ENCODE results near the gene FCGBP.
"Not testable (repeated sequence)": the region's sequence is repeated elsewhere in the genome, so short reads cannot be mapped to it uniquely, and the experiment has no call there.

FCGBP gene
- 1.5 to 12.1 reads per million in 2 experiments for total RNA-seq

DNA sequence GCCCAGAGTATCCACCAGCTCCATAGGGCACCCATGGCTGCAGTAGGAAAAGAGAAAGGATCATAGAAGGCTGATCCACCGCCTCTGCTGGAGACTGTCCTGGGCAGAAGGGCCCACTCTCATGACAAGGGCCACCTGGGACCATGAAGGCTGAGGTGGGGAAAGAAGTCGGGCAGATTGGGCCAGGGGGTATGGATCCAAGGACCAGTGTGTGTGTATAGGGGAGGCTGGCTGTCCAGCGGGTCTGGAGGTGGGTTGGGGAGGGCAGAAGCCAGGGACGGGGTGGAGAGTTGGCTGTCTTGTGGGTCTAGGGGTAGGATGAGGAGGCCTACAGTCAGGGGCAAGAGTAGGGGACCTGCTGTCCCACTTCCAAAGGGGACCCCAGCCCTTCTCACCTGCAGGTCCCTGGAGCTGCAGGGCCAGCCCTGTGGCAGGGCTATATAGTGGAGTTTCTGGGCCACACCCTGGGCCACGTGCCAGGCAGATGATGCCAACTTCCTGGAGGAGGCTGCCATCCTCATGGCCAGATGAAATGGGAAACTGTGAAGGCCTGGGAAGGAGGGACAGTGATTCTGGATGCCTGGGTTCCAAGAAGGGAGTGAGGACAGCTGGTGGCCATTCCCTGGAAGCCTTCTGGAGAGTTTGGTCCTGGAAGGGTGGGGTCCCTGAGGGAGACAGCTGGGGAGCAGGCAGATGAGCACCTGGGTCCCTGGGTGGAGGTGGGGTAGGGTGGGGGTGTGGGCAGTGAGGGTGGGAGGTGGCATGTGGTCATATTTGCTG lies at the start of gene FCGBP:
TSS of gene FCGBP (minus strand) at position 51 of the 780 bp plus-strand sequence.
- DNase-seq (ENCODE audit: low read depth): no peak

DNA sequence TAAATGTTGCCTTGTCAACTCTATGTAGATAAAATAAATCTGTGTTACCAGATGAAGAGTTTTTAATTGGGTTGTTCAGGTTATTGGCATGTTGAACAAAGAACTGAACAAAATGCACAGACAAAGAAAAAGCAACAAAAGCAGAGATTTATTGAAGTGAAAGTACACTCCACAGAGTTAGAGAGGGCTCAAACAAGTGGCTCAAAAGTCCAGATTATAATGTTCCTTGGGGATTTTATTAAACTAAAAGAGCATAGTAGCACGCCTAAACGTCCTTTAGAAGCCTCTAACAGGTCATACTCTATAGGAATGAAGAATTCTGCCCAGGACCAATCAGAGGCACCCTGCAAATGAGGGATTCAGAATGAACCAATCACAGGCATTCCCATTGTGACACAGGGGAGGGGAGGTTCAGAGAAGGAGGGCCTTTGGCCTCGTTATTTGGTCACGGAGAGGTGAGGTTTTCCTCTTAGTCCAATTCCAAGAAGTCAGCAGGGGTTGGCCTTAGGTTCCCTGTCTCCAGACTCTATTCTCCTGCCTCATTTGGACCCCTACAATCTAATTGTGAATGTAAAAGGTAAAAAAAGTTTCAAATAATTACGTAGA lies 49.4 kb upstream of the FCGBP start:
- no peak for DNase-seq (ENCODE audit: low read depth)

DNA sequence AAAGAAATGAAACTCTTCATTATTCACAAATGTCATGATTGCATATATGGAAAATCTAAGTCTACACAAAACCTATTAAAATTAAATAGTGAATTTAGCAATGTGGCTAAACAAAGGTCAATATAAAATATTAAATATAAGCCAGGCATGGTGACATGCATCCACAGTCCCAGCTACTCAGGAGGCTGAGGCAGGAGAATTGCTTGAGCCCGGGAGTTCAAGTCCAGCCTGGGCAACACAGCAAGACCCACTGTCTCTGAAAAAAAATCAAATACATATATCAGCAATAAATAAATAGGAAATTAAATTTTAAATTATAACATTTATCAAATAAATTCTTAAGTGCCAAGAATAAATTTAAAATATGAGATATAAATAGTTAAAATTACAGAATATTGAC lies 48.4 kb upstream of the FCGBP start:
- DNase-seq (ENCODE audit: low read depth): no peak

DNA sequence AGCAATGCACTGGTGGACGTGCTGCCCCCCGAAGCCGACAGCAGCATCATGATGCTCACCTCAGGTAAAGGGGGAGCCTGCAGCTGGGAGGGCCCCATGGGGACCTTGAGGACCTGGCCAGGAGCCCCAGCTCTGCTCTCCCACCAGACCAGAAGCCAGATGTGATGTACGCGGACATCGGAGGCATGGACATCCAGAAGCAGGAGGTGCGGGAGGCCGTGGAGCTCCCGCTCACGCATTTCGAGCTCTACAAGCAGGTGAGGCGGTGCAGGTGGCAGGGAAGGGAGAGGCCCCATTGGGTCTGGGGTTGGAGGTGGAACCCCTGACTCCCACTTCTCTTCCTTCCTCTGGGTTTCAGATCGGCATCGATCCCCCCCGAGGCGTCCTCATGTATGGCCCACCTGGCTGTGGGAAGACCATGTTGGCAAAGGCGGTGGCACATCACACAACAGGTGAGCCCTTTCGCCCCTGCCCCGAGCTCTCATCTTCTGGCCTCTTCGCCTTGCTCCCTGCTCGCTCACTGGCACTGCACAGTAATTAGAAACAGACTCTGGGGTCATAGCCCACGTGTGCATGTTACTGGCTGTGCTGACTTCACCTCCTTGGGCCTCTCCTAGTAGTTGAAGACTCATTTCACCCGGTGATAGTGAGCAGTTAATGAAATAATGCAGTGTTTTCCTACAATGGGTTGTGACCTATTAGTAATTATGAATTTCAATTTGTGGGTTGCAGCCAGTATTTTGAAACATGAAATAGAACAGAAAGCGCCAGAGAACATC lies 40.1 kb upstream of the FCGBP start:
- no peak for DNase-seq (ENCODE audit: low read depth)

DNA sequence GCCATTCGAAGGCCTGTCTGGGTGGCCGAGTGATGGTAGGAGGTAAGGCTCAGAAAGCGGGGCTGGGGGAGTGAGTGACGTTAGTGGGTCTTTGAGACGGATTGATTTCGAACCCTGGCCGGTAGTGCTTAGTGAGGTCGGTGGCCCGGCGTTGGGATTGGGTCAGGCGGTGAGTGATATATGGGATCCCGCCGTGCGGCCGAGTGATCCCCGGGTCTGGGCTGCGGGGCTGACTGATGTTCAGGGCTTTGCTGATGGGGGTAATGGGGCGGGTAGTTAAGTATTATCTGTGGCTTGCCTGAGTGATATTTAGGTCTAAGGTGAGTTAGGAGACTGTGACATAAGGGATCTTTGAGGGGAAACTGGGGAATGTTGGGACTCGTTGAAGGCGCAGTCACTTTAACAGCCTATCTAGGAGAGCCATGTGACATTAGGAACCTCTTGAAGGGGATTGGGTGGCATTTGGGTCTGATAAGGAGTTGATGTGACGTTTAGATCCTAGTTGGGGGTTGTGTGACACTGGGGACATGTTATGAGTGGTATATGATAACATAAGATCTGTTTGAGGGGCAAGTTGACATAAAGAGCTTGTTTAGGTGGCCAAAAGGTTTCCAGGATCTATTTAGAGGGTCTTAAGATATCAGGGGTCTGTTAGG lies 37.1 kb upstream of the FCGBP start:
- DNase-seq (ENCODE audit: low read depth): no peak

DNA sequence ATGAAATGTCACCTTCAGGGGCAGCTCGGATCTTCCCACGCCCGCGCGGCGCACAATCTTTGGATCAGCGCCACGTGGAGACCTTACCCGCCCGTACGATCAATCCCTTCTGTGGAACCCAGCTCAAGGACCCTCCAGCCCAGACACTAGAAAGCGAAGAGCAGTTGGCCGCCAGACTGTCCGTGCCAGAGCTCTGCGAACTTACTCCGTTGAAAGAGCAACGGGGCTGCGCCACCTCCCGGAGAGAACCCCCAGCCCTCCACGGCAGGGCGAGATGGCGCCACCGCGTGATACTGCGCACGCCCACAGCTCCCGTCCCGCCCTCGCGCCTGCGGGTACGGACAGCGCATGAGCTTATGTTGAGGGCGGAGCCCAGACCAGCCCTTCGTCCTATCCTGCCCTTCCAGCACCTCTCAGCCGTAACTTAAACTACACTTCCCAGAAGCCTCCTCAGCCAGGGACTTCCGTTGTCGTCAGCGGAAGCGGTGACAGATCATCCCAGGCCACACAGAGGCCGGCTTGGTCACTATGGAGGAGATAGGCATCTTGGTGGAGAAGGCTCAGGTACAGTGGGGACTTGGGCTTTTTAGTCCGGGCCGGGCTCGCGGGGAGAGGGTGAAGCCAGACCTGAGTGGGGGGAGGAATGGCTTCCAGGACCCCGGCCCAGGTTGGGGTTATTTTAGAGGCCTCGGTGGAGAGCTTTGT lies 36.4 kb upstream of the FCGBP start, which contains the start of gene PSMC4:
TSS of gene PSMC4 (plus strand) at position 491 of the 705 bp plus-strand sequence. CDS start at position 529, 38 bp downstream.
- peak; percentile 97 for DNase-seq (ENCODE audit: low read depth)

DNA sequence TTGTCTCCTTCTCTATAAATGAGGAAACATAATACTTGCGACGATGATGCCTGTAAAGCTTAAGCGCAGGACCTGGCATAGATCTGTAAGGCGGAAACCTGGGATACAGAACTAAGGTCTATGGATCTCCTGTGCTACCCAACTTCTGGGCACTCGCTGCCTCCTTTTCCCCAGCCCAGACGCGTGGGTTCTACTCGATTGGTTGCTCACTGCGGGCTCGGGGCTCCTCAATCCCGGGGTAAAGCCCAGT lies 35.9 kb upstream of the FCGBP start:
- DNase-seq (ENCODE audit: low read depth): no peak

DNA sequence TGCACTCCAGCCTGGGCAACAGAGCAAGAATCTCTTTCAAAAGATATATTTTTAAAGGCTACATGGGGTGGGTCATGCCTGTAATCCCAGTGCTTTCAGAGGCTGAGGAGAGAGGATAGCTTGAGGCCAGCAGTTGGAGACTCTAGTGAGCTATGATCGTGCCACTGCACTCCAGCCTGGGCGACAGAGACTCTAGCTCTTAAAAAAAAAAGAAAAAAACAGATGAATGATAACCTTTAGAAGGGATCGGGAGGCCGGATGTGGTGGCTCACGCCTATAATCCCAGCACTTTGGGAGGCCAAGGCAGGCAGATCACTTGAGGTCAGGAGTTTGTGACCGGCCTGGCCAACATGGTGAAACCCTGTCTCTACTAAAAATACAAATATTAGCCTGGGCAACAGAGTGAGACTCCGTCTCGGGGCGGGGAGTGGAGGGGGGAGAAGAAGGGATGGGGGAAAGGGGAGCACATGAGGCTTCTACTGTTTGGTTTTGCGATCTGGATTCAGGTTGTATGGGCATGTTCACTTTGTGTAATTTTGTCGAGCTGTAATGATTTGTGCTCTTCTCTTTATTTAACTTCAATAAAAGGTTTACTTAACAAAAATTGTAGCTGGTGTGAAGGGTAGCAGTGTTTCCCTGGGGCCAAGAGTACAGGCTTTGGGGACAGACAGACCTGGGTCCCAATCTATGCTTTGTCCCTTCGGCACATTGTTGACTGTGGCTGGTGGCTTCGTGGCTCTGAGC lies 35.4 kb upstream of the FCGBP start:
- no peak for DNase-seq (ENCODE audit: low read depth)

DNA sequence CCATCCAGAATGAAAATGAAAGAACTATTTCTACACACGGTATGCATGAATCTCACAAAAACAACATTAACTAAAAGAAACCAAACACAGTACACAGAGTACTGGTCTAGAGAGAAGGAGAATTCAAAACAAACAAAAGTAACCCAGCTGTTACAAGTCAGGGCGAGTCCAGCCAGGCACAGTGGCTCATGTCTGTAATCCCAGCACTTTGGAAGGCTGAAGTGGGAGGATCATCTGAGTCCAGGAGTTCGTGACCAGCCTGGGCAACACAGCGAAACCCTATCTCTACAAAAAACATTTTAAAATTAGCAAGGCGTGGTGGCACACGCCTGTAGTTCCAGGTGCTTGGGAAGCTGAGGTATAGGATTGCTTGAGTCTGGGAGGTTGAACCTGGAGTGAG lies 34.8 kb upstream of the FCGBP start:
- DNase-seq (ENCODE audit: low read depth): no peak

DNA sequence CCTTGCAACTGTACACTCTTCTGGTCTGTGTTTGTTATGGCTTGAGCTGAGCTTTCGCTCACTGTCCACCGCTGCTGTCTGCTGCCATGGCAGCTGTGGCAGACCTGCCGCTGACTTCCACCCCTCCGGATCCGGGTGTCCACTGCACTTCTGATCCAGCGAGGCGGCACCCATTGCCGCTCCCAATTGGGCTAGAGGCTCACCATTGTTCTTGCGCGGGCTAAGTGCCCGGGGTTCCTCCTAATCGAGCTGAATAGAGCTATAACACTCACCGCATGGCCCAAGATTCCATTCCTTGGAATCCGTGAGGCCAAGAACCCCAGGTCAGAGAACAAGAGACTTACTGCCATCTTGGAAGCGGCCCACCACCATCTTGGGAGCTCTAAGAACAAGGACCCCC lies 34.4 kb upstream of the FCGBP start:
- DNase-seq (ENCODE audit: low read depth): no peak

DNA sequence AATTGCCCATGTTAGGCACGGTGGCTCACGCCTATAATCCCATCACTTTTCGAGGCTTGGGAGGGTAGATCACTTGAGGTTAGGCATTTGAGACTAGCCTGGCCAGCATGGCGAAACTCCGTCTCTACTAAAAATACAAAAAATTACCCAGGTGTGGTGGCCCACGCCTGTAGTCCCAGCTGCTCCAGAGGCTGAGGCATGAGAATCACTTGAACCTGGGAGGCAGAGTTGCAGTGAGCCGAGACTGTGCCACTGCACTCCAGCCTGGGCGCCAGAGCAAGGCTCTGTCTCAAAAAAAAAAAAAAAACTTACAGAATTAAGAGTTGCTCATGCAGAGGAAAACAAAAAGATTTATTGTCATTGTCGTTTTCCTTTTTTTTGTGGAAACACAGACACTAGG lies 33.1 kb upstream of the FCGBP start:
- no peak for DNase-seq (ENCODE audit: low read depth)

DNA sequence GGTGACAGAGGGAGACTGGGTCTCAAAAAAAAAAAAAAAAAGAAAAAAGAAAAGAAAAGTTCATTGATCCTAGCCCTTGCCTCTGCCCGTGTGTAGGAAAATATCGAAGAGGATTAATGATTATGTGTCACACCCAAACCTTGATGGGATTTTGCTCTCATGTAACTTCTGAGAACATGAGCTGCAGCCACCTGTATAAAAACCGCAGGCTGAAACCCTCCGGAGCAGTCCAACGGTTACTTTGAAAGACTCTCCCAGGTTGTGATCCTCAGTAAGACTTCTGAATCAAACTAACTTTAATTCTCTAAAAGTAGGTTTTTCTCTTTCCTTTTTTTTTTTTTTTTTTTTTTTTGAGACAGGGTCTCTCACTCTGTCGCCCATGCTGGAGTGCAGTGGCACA lies 32.2 kb upstream of the FCGBP start:
- DNase-seq (ENCODE audit: low read depth): no peak

DNA sequence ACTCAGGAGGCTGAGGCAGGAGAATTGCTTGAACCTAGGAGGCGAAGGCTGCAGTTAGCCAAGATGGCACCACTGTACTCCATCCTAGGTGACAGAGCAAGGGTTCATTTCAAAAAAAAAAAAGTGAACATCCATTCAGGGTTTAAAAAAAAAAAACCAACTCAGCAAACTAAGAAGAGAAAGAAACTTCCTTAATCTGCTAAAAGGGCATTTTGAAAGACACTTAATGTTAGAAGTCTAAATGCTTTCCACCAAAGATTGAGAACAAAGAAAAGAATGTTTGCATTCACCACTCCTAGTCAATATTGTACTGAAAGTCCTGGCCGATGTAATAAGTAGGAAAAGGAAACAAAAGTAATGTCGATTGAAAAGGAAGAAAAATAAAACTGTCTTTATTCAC lies 29.5 kb upstream of the FCGBP start:
- no peak for DNase-seq (ENCODE audit: low read depth)

DNA sequence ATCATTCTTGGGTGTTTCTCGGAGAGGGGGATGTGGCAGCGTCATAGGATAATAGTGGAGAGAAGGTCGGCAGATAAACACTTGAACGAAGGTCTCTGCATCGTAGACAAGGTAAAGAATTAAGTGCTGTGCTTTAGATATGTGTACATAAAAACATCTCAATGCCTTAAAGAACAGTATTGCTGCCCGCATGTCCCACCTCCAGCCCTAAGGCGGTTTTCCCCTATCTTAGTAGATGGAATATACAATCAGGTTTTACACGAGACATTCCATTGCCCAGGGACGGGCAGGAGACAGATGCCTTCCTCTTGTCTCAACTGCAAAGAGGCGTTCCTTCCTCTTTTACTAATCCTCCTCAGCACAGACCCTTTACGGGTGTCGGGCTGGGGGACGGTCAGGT lies 25.0 kb upstream of the FCGBP start:
- not testable (repeated sequence) for DNase-seq (ENCODE audit: low read depth)

DNA sequence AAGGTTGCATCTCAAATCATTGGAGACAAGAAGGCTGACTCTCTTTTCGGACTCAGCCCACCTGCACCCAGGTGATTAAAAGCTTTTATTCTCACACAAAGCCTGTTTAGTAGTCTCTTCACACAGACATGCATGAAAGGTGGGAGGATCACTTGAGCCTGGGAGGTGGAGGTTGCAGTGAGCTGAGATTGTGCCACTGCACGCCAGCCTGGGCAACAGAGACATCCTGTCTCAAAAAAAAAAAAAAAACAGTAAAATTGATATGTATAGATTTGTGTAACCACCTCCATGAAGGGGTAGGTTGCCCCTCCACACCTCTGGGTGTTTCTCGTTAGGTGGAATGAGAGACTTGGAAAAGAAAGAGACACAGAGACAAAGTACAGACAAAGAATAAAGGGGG lies 24.5 kb upstream of the FCGBP start:
- not testable (repeated sequence) for DNase-seq (ENCODE audit: low read depth)

DNA sequence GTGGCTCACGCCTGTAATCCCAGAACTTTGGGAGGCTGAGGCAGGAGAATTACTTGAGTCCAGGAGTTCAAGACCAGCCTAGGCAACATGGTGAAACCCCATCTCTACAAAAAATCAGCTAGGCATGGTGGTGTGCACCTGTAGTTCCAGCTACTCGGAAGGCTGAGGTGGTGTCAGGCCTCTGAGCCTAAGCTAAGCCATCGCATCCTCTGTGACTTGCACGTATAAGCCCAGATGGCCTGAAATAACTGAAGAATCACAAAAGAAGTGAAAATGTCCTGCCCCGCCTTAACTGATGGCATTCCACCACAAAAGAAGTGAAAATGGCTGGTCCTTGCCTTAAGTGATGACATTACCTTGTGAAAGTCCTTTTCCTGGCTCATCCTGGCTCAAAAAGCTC lies 23.5 kb upstream of the FCGBP start:
- not testable (repeated sequence) for DNase-seq (ENCODE audit: low read depth)

DNA sequence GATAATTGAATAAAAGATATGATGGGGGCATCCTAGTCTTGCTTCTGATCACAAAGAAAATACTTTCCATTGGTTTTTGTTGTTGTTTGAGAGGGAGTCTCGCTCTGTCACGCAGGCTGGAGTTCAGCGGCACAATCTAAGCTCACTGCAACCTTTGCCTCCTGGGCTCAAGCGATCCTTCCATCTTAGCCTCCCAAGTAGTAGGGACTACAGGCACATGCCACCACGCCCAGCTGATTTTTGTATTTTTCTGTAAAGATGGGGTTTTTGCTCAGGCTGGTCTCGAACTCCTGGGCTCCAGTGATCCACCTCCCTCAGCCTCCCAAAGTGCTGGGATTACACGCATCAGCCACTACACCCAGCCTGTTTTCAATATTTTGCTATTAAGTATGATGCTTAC lies 19.5 kb upstream of the FCGBP start:
- no peak for DNase-seq (ENCODE audit: low read depth)

DNA sequence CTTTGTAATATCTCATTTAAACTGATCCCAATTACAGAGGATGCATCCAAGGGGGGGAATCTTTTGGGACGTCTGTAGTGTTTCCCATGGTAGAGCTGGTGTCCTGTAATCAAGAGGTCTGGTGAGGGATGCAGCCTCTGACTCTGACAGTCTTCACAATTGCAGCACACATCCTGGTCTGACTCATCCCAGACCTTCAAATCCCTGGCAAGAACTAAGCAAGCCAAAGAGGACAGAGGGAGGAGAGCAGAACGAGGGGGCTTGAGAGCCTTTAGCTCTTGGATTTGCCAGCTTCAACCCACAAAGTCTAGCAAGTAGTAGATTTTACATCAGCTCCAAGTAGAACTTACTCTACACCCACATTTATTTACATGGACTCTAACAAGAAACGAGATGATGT lies 17.3 kb upstream of the FCGBP start:
- no peak for DNase-seq (ENCODE audit: low read depth)

DNA sequence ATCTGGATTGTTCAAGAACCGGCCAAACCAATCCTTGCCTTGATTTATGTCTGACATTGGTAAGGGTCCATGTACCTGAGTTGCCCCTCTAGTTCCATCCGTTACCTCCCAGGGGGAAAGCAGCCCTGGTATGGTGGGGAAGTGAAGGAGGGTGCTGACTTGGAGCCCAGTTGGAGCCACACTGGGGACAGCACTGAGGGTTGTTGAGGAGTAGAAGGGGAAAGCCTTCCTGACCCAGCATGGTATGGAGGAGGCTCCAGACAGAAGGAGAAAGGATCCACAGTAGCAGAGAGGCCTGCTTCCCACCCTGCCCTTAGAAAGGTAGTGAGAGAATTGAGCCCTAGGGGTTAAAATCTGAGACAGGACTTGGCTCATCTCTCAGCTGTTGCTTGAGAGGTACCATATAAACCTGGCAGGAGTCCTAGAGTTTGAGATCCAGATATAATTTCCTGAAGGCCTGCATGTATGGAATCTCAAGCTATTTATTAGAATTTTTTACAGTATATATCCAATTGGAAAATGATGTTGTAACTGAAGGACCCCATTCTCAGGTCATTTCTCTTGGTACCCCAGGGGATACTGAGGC lies 16.7 kb upstream of the FCGBP start:
- DNase-seq (ENCODE audit: low read depth): no peak

DNA sequence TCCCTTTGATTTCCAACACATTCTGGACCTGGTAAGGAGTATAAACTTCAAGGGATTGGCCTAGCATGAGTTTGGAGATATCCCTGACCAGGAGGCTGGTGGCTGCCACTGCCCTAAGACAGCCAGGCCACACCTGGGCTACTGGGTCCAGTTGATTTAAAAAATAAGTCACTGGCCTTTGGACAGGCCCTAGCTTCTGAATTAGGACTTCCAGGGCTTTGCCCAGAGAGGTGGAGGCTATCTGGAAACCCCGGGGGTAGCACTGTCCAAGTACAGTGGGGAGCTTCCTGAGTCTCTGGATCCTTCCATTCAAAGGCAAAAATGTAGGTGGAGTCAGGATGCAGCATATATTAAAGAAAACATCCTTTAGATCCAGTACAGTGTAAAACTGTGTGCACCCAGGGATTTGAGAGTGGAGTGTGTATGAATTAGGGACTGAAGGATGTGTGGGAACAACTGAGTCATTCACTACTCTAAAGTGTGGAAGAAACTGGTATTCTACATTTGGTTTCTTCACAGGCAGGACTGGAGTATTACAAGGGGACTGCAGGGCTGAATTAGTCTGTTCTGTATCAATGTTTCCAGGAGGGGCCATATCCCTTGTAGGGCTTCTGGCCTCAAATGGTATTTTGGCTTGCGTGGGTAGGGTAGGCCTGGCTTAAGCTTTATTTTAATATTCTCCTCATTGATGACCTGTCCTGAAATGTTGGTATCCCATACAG lies 14.8 kb upstream of the FCGBP start:
- no peak for DNase-seq (ENCODE audit: low read depth)

Data from T follicular helper cell (primary cell).